GM12872 (cell line): ENCODE results near the gene SMYD3.

Source experiments
- CTCF ChIP-seq: IDR thresholded peaks from 3 replicates; pipeline ENCODE4 v1.5.1; 2011; ENCODE audit warnings: low read depth, mild to moderate bottlenecking, low read length, moderate library complexity; ENCODE audit not compliant: insufficient read depth

SMYD3 gene

GRCh38 chr1:246527402-246528088, 20.5 kb upstream of the SMYD3 start:
- TF ChIP-seq CTCF = no peak

DNA sequence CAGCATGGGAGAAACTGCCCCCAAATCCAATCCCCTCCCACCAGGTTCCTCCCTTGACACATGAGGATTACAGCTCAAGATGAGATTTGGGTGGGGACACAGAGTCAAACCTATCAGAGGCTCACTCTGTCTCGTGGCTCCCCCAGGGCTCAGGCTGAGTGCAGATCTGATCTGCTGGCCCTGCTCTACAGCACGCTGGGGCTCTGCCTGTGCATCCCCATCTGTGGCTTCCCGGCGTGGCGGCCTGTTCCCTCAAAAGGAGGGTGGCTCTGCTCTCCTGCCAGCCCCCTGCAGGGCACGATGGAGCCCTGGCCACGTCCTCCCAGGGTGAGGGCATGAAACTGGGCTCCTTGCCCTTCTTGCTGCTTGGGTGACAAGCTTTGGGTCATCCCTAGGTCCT, 19.8 kb upstream of the SMYD3 start:
- no peak for TF ChIP-seq CTCF

- no peak for TF ChIP-seq CTCF
Measured at GRCh38 chr1:246526380-246526779, 19.3 kb upstream of the SMYD3 start.

- no peak for TF ChIP-seq CTCF
Measured at GRCh38 chr1:246519514-246519913, 12.4 kb upstream of the SMYD3 start.

- TF ChIP-seq CTCF = no peak
Measured at GRCh38 chr1:246518456-246519205, 11.6 kb upstream of the SMYD3 start.

DNA sequence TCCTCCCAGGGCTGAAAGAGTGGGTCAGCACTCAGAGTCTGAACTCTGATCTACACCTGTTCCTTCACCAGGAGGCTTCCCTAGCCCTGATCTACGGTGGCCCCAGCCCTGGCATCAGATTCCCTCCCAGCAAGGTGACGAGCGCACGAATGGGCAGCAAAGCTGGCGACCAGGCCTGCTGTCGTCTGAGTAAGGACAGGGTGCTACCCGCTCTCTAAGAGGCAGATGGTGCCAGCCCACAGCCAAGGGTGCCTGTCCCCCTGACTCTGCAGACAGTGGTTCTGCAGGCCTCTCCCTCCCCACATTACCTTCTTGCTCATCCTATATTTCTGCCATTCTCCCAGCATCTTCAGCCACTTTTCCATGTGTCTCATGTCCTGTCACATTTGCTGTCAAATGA, 10.3 kb upstream of the SMYD3 start:
- TF ChIP-seq CTCF = no peak

GRCh38 chr1:246516126-246516525, 9.0 kb upstream of the SMYD3 start:
- no peak for TF ChIP-seq CTCF
